NCI-H1436 treated with DMSO at 0.1 percent for 48 hours (cell line): ENCODE measurements around the gene ENOX2.
"Not testable (repeated sequence)": the region's sequence is repeated elsewhere in the genome, so short reads cannot be mapped to it uniquely, and the experiment has no call there.

Experiments
- DNase-seq: peaks from one replicate; lab custom pipeline; 2025; lab: John Stamatoyannopoulos, UW

Gene ENOX2

DNA sequence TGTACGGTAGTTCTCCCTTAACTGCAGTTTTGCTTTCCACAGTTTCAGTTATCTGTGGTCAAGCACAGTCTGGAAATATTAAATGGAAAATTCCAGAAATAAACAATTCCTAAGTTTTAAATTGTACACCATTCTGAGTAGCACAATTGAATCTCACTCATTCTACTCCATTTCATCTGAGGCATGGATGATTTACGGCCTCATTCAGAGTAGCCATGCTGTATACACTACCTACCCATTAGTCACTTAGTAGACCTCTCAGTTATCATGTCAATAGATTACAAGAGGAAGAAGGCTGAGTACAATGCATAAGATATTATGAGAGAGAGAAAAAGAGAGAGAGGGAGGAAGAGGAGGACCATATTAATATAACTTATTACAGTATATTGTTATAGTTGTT is 77.5 kb downstream of the ENOX2 start:
- peak; percentile 16 for DNase-seq

DNA sequence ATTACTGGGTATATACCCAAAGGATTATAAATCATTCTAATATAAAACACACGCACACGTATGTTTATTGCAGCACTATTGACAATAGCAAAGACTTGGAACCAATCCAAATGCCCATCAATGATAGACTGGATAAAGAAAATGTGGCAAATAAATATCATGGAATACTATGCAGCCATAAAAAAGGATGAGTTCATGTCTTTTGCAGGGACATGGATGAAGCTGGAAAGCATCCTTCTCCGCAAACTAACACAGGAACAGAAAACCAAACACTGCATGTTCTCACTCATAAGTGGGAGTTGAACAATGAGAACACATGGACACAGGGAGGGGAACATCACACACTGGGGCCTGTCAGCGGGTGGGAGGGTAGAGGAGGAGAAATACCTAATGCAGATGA is 83.6 kb downstream of the ENOX2 start:
- DNase-seq, result not testable (repeated sequence)

DNA sequence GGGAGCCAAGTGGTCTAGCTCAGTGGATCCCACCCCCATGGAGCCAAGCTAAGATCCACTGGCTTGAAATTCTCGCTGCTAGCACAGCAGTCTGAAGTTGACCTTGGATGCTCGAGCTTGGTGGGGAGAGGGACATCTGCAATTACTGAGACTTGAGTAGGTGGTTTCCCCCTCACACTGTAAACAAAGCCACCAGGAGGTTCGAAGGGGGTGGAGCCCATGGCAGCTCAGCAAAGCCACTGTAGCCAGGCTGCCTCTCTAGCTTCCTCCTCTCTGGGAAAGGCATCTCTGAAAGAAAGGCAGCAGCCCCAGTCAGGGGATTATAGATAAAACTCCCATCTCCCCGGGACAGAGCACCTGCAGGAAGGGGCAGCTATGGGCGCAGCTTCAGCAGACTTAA is 89.1 kb downstream of the ENOX2 start:
- not testable (repeated sequence) for DNase-seq

DNA sequence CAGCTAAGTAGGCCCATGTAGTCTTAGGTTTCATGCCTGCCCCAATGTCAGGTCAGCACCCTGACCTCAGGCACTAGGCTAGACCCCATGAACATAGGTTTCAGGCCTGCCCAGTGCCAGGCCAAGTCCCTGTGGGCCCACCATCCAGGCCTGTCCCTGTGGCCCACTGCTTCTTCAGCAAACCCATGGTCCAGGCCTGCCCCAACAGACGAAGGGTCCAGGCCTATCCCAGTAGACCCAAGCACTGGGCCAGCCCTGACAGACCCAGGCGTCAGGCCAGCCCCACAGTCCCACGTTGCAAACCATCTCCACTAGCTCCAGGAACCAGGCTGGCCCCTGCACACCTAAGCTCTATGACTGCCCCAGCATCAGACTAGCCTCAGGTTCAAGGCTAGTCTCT is 92.4 kb downstream of the ENOX2 start:
- DNase-seq, result no peak

DNA sequence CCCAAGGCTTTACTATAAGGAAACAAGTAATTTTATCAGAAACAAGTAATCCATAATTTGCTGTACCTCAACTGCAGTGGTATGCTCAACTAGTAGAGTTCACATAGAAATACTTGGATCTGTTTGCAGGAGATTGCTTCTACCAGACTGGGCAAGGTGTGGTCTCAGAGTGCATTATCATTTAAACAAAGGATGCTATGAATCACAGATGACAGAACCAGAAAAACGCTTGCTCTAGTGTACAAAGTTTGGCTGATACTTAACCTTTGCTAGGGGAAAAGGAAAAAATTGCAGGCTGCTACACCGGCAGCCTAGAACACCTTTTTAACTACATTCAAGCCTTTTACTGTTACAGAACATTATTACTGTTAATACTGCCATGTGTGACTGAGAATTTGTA is 97.1 kb downstream of the ENOX2 start:
- no peak for DNase-seq

DNA sequence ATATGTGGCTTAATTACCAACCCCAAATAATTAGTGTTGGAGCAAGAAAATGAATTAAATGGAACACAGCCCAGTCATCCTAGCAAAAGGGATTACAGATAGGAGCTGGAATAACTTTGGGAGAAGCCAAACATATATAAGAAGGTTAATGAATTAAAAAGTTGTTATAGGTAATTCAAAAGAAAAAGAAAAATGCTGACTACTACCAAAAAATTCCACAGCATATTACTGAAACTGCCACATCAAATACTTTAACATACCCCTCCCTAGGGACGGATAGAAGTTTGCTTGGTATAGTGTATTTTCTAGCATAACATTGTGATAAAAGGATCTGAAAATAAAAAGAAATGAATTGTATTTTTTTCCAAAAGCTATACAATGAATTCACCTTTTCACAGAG is 99.5 kb downstream of the ENOX2 start:
- no peak for DNase-seq

DNA sequence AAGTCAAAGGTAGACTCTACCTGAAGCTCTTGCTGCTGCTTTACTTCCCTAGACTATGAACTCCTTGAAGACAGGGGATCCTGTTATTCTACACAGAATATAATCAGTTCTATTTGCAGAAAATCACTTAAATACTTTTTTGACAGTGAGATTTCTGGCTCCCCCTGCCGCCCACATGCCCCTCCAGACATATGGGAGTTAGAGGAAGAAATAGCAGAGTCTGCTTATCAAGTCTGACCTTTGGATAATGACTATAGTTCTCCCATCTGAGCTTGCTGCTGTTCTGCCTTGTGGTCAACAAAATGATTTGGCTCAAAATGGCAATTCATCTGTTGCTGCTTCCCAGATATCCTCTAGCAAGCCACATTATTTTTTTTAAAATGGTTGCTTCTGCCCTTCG is 101.1 kb downstream of the ENOX2 start:
- DNase-seq, result no peak

DNA sequence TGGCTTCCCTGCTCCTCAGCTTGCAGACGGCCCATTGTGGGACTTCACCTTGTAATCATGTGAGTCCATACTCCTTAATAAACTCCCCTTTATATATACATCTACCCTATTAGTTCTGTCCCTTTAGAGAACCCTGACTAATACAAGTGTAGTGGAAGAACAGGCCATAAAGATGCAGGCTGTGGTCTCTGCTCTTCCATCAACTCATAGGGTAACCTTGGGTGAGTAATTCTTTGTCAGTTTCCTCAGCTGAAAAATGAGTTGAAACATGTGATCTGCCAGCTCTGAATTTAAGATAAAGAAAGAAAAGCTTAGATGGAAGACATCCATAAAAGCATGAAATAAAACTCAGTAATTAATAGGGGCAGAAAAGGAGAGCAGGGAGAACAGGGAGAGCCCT is 103.6 kb downstream of the ENOX2 start:
- DNase-seq, result no peak

DNA sequence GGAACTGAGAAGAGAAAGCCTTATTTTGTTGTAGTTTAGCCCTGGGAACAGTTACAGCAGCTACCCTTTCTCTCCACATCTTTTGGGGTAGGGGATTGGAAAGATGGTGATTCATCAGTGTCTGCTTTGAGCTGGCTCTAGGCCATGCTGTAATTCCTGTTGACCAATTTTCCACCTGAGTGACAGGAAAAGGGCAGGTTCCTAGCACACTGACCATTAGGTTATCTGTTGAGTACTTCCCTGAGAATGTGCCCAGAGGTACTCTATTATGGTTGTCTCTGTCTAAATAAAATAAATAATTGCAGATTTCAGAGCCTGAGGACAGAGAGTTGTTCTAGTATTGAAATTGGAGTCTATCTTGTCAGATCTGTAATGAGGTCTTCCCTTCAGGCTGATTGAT is 109.0 kb downstream of the ENOX2 start:
- DNase-seq, result peak; percentile 20

DNA sequence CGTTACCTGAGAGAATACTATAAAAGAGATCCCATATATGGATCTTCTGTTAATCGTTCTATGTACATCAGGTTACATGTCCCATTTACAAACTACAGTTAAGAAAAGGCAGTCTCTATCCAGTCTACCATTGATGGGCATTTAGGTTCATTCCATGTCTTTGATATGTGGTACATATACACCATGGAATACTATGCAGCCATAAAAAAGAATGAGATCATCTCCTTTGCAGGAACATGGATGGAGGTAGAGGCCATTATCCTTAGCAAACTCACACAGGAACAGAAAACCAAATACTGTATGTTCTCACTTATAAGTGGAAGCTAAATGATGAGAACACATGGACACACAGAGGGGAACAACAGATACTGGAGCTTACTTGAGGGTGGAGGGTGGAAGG is 111.1 kb downstream of the ENOX2 start:
- DNase-seq, result not testable (repeated sequence)

DNA sequence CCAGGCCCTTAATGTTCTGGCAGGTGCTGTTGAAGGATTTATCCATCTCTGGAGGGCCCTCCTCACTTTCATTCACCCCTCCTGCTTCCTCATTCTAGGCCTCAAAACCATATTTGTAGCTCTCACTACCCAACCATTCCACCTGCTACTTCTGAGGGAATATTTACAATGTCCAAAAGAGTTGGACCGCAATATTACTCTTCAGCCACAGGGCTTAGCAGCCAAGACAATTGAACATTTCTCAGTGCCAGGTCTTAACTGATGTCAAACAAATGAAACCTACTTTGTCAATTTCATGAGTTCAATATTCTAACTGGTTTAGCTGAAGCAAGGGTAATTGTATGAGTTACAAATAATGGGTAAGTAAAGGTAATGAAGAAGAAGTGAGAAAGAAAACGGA is 113.2 kb downstream of the ENOX2 start:
- DNase-seq, result no peak

DNA sequence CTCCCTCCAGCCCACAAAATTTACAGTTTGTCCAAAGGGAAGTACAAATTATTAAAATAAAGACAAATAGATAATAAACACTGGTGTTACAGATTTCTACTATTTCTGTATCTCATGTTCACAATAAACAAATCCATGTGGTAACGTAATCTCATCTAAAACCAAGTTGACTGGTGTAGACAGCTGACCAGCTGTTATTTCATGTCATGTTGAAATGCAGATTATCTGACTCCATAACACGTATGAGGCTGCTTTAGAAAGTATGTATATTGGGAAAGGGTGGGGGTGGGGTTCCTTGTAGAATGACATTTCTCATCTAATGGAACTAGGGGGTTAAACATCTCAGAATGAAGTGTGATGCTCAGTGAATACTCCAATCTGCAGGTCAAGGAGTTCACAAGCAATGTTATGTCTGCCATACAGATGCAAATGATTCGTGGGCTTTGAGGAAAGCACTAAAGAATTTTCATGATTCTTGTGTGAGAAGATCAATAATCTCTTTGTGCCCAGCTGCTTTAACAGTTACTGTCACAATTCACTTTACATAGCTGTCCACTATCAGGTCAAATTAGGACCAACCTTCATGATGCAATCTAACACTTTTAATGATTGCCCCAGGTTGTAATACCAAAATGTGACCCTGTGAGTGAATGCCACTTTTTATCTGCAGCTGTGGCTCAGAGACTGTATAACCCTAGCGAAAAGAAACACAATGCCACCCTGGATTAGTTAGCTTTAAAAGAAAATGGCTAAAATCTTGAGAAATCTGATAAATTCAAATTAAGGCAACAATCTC is 114.0 kb downstream of the ENOX2 start:
- DNase-seq, result no peak

DNA sequence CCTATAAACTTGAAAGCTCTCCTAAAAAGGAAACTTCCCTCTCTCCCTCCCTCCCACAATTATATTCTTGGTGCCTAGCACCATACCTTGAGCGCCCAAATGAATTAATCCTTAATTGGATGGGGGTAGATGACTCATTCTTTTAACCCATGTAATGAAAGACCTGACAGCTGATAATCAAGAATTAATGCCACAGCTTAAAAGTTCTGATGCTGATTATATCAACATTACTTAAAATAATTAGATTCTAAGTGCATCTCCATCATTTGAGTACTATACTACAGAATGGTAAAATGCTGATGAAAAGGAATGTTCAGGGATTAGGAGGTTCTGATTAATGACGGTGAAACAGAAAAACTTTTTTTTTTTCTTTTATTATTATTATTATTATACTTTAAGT is 117.0 kb downstream of the ENOX2 start:
- DNase-seq, result no peak

DNA sequence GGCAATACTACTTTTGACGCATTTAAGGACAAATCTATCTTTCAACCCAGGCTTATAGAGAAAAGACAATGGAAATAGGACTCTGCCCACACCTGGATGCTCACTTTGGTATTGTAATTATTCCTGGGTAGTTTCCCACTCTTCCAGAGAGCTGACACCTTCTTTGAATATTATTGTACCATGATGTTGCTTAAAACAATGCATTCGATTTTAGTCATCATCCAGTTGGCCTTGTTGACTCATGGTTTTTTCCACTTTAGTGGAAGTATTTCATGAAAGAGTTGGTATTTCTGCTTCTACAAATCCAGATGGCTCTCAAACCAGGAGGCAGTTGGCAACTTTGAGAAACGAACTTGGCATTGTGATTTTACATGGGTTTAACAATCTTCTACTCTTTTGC is 124.2 kb downstream of the ENOX2 start:
- no peak for DNase-seq

DNA sequence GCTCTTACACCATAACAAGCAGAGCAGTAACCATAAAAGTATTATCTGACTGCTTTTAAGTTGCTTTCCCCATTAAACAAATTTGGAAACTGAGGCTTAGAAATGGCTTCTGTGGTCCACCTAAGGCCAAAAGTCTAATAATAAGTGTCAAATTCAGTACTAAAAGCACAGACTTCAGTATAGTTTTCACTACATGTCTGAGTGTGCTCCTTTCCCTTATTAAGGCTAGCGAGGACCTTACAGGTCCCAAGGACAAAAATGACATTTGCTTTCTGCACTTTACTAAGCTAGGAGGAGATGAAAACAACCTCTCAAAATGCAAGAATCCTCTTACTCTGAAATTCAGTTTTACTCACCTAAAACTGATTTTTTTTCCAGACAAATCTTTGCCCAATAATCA is 127.2 kb downstream of the ENOX2 start:
- no peak for DNase-seq

DNA sequence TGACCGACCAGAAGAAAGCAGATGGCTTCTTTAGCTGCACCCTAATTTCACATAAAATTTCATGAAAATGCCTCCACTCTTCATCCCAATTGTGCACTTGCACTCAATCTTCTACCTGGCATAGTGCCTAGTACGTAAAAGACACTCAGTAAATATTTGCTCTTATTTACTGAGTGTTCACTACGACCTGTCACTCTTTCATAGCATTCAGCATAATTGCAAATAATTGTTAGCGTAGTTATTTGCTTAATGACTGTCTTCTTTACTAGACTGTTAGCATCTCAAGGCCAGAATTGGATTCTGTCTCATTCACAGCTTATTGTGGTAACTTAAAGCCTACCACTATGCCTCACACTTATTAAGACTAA is 130.2 kb downstream of the ENOX2 start:
- DNase-seq, result peak; percentile 93

DNA sequence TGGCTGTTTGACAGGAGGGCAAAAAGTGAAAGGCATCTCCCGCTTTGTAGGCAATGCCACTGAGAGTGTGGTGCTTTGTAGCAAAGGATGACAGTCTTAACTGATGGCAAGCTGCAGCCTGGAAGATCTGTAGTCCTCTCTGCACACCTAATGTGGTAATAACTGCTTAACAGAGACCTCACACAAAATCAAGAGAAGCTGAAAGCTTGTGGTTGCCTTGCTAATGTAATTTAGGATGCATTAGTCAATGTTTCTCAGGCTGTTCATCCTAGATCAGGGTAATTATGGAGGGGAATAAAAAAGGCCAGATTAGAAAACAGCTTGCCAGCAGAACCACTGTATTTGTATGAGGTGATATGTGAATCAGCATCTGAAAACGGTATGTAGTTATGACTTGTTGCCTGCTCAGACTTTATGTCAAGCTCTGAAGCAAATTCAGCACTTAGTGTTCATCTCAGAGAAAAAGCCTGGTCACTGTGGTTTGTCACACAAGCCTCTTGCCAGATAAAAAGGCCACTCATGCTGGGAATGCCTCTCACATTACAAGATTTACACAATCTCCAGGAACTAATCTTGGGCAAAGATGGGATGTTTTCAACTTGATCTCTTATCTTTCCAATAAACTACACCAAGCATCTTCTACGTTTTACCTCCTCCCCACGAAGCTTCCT is 130.8 kb downstream of the ENOX2 start:
- DNase-seq, result peak; percentile 62

DNA sequence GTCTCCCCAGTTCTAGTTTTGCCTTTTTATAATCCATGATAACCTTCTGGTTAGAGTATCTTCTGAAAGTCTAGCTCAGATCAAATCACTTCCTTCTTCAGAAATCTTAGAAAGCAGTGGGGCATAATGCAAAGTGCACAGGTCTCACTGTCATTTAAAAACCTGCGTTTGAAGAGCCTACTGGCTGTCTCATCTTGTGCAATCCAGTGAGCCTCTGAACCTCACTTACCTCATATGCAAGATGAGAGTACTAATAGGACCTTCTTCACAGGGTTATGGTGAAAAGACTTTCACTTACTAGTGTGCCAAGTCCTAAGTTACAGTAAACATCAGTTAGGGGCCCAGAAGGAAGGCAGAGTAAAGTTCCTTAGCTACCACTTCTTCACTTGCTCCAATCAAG is 131.4 kb downstream of the ENOX2 start:
- DNase-seq, result no peak

DNA sequence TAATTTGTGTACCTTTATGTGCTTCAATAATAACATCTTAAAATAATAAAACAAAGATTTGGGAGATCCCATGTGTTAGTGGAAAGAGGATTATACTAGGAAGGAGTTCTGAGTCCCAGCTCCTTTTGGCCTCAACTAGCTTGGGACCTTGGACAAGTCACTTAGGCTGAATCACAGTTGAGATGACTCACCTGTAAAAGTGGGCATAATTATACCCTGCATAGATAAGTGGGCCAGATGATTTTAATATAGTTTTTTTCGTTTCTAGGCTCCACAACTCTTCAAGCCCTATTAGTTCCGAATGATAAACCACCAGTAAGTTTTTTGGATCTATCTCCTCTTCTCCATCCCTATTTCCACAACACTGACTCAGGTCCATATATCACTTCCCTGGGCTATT is 131.8 kb downstream of the ENOX2 start:
- peak; percentile 3 for DNase-seq

DNA sequence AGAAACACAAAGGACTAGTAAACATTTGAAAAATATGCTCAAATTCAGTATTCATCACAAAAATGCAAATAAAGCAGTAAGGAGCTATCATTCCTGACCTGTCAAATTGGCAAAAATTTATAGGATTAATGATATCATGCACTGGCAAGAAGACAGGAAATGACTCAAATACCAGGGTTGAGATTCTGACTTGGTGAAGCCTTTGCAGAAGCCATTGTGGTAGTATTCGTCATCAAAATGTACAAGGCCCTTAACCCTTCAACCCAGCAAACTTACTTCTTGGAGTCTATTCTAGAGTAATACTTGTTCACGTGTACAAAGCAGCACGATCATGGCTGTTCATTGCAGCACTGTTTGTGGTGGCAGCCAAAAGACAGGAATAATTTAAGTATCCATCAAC is 132.4 kb downstream of the ENOX2 start:
- DNase-seq, result no peak

DNA sequence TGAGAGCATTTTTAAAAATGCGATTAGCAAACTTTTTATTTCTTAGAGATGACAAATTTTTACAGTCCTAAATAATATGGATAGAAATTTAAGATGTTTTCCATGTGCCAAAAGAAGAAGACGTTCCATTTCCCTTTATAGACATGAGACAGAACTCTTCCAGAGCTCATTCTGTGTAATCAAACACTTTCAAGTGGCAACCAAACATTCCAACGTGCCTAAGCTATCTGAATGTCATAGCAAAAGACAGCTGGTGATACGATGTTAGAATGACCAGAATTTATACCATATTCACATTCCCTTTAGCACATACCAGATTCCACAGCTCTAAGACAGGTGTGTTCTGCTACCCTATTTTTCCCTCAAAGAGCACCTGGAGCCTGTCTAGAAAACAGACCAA is 133.2 kb downstream of the ENOX2 start:
- DNase-seq, result no peak

DNA sequence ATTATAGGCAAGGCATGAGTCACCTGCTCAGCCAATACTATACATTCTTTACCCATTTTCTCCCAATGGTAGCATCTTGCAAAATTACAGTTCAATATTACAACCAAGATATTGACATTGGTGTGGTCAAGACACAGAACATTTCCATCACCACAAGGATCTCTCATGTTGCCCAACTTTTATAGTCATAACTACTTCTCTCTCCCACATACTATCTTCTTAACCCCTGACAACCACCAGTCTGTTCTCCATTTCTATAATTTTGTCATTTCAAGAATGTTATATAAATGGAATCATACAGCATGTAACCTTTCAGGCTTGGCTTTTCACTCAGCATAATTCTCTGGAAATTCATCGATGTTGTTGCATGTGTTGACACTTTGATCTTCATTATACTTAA is 144.9 kb downstream of the ENOX2 start:
- no peak for DNase-seq

DNA sequence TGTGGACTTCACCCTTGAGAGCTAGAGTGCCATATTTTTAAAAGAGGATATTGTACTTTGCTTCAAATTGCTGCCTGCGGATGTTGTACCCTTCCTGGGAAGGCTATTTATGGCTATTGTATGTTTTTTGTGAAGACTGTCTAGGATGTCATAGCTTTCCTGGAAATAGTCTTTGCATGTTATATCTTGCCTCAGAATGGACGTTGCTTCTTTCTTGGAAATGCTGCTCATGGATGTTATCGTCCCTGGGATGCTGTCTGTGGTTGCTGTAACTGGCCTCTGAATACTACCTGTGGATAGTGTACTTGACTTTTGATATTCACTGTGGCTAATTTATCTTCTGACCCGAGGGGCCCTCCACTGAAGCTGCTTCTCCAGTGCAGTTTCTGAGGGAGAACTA is 146.8 kb downstream of the ENOX2 start:
- DNase-seq, result no peak

DNA sequence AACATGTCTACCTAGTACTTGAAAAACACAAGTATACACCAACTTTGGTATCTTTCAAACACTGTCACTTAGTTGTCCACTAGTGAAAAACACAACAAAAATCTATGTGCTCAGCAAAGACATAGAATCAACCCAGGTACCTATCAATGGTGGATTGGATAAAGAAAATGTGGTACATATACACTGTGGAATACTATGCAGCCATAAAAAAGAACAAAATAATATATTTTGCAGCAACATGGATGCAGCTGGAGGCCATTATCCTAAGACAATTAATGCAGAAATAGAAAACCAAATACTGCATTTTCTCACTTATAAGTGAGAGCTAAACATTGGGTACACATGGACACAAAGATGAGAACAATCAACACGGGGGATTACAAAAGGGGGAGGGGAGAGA is 148.7 kb downstream of the ENOX2 start:
- DNase-seq, result no peak
